Neural cell (in vitro differentiated cells): Measurements from ENCODE around the gene HOOK1. TPM values are rescaled to one million over a fixed set of nuclear protein-coding genes. Genes with fewer than 3 reads are reported as not detected.

ENCODE experiments used
- H2AFZ ChIP-seq: fragments of 200-600, 300-800 bp; sonication (generic), shearing (Covaris generic); 2 replicates; pipeline ENCODE4 v1.6.0; 2014; ENCODE audit warnings: low read depth, mild to moderate bottlenecking, antibody characterized with exemption, low read length, moderate library complexity
- H3F3A ChIP-seq: fragments of 200-600 bp; shearing (Covaris generic); 2 replicates; pipeline ENCODE4 v1.6.1; 2016; ENCODE audit warnings: mild to moderate bottlenecking, moderate library complexity, mixed read lengths, antibody characterized with exemption, low read length; ENCODE audit not compliant: insufficient read depth, poor library complexity, severe bottlenecking
- H3K27ac ChIP-seq: fragments of 200-600, 300-800 bp; sonication (generic), shearing (Covaris generic); 2 replicates; pipeline ENCODE4 v1.5.1; 2014; ENCODE audit warnings: mild to moderate bottlenecking, low read length, moderate library complexity
- H3K27me3 ChIP-seq: fragments of 300-800, 200-600 bp; sonication (generic), shearing (Covaris generic); 2 replicates; pipeline ENCODE4 v1.6.0; 2014; ENCODE audit warnings: mild to moderate bottlenecking, low read depth, low read length, moderate library complexity; ENCODE audit not compliant: insufficient read depth
- H3K36me3 ChIP-seq: fragments of 300-800, 200-600 bp; sonication (generic), shearing (Covaris generic); 2 replicates; pipeline ENCODE4 v1.5.1; 2014; ENCODE audit warnings: mild to moderate bottlenecking, antibody characterized with exemption, low read length, moderate library complexity; ENCODE audit not compliant: insufficient read depth
- H3K4me2 ChIP-seq: fragments of 300-800, 200-600 bp; sonication (generic), shearing (Covaris generic); 2 replicates; pipeline ENCODE4 v1.6.0; 2014; ENCODE audit warnings: mild to moderate bottlenecking, low read length
- H3K4me3 ChIP-seq: fragments of 300-800, 200-600 bp; sonication (generic), shearing (Covaris generic); 2 replicates; pipeline ENCODE4 v1.5.1; 2014; ENCODE audit warnings: mild to moderate bottlenecking, low read length, moderate library complexity
- H3K79me2 ChIP-seq: fragments of 200-600 bp; shearing (Covaris generic); replicated peaks from 2 replicates; pipeline ENCODE4 v1.6.0; 2014; ENCODE audit warnings: mild to moderate bottlenecking, low read length, moderate library complexity; ENCODE audit not compliant: insufficient read depth
- H3K9ac ChIP-seq: fragments of 300-800, 200-600 bp; sonication (generic), shearing (Covaris generic); 2 replicates; pipeline ENCODE4 v1.6.1; 2016; ENCODE audit warnings: mild to moderate bottlenecking, low read length, mixed read lengths
- H3K9me2 ChIP-seq: fragments of 200-600 bp; shearing (Covaris generic); 2 replicates; pipeline ENCODE4 v1.6.1; 2016; ENCODE audit warnings: mild to moderate bottlenecking, low read length, mixed read lengths; ENCODE audit not compliant: insufficient read depth
- H3K9me3 ChIP-seq: fragments of 200-600, 300-800 bp; sonication (generic), shearing (Covaris generic); 2 replicates; pipeline ENCODE4 v1.6.1; 2016; ENCODE audit warnings: mild to moderate bottlenecking, mixed run types, low read length, moderate library complexity, mixed read lengths
- H4K20me1 ChIP-seq: fragments of 200-600 bp; shearing (Covaris generic); 2 replicates; pipeline ENCODE4 v1.6.1; 2016; ENCODE audit warnings: mild to moderate bottlenecking, mixed run types; ENCODE audit not compliant: insufficient read depth
- CTCF ChIP-seq: fragments of 450-650 bp; IDR thresholded peaks from 2 replicates; pipeline ENCODE4 v1.5.1; 2014; ENCODE audit warnings: antibody characterized with exemption, mild to moderate bottlenecking, moderate library complexity; ENCODE audit not compliant: poor library complexity, severe bottlenecking
- EP300 ChIP-seq: fragments of 450-650 bp; conservative IDR thresholded peaks from 2 replicates; pipeline ENCODE4 v1.6.1; 2014; ENCODE audit warnings: antibody characterized with exemption, mild to moderate bottlenecking, moderate library complexity; ENCODE audit not compliant: poor library complexity, severe bottlenecking
- EZH2 ChIP-seq: fragments of 200-600, 300-800 bp; shearing (Covaris generic), sonication (generic); IDR thresholded peaks from 2 replicates; pipeline ENCODE4 v1.6.1; 2014; ENCODE audit warnings: antibody characterized with exemption, low read length, borderline replicate concordance, mild to moderate bottlenecking; ENCODE audit not compliant: insufficient read depth, poor library complexity, severe bottlenecking
- MXI1 ChIP-seq: fragments of 450-650 bp; conservative IDR thresholded peaks from 2 replicates; pipeline ENCODE4 v1.6.1; 2014; ENCODE audit warnings: antibody characterized with exemption, mild to moderate bottlenecking; ENCODE audit not compliant: poor library complexity, severe bottlenecking
- POLR2AphosphoS5 ChIP-seq: IDR thresholded peaks from 2 replicates; pipeline ENCODE4 v1.6.1; 2012
- RAD21 ChIP-seq: fragments of 450-650 bp; conservative IDR thresholded peaks from 2 replicates; pipeline ENCODE4 v1.6.1; 2014; ENCODE audit warnings: antibody characterized with exemption, mild to moderate bottlenecking, moderate library complexity
- SMC3 ChIP-seq: fragments of 450-650 bp; conservative IDR thresholded peaks from 2 replicates; pipeline ENCODE4 v1.6.1; 2014; ENCODE audit warnings: antibody characterized with exemption, mild to moderate bottlenecking, moderate library complexity; ENCODE audit not compliant: poor library complexity
- TAF1 ChIP-seq: IDR thresholded peaks from 2 replicates; pipeline ENCODE4 v1.6.1; 2012; ENCODE audit warnings: low read depth
- polyA plus RNA-seq: library from polyadenylated mRNA; depleted of rRNA; stranded (reverse); fragments of >200 nt; gene quantifications from 2 replicates; pipeline ENCODE4 v1.2.3, GENCODE V29; 2014
- TF ChIP-seq, protein P1 (sequence below): IDR thresholded peaks from 2 replicates; pipeline ENCODE4 v1.6.1; 2012; ENCODE audit warnings: borderline replicate concordance

Gene HOOK1
- polyA plus RNA-seq, 1 donor from 2014 or later: 27.5 TPM

- Histone ChIP-seq H3F3A (no peaks in the 10 kb centered on the region), H4K20me1 (no peaks in the 10 kb centered on the region), H3K36me3 (no peaks in the 10 kb centered on the region), H3K9me3 (no peaks in the 10 kb centered on the region), H3K4me2 (no peak overlapping the region), H3K27ac (no peak overlapping the region), H3K27me3 (no peaks in the 10 kb centered on the region), H2AFZ (no peak overlapping the region), H3K9me2 (no peaks in the 10 kb centered on the region), H3K79me2 (no peaks in the 10 kb centered on the region), H3K9ac (no peak overlapping the region), H3K4me3 (no peak overlapping the region)
- TF ChIP-seq EZH2 (no peak), POLR2AphosphoS5 (no peak), MXI1 (no peak), SMC3 (no peak), CTCF (no peak), RAD21 (no peak), EP300 (no peak), TAF1 (no peak)
- TF ChIP-seq, protein P1, sequence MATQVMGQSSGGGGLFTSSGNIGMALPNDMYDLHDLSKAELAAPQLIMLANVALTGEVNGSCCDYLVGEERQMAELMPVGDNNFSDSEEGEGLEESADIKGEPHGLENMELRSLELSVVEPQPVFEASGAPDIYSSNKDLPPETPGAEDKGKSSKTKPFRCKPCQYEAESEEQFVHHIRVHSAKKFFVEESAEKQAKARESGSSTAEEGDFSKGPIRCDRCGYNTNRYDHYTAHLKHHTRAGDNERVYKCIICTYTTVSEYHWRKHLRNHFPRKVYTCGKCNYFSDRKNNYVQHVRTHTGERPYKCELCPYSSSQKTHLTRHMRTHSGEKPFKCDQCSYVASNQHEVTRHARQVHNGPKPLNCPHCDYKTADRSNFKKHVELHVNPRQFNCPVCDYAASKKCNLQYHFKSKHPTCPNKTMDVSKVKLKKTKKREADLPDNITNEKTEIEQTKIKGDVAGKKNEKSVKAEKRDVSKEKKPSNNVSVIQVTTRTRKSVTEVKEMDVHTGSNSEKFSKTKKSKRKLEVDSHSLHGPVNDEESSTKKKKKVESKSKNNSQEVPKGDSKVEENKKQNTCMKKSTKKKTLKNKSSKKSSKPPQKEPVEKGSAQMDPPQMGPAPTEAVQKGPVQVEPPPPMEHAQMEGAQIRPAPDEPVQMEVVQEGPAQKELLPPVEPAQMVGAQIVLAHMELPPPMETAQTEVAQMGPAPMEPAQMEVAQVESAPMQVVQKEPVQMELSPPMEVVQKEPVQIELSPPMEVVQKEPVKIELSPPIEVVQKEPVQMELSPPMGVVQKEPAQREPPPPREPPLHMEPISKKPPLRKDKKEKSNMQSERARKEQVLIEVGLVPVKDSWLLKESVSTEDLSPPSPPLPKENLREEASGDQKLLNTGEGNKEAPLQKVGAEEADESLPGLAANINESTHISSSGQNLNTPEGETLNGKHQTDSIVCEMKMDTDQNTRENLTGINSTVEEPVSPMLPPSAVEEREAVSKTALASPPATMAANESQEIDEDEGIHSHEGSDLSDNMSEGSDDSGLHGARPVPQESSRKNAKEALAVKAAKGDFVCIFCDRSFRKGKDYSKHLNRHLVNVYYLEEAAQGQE: no peak
Measured at GRCh38 chr1:59828160-59828559, 13.4 kb downstream of the HOOK1 start.

DNA sequence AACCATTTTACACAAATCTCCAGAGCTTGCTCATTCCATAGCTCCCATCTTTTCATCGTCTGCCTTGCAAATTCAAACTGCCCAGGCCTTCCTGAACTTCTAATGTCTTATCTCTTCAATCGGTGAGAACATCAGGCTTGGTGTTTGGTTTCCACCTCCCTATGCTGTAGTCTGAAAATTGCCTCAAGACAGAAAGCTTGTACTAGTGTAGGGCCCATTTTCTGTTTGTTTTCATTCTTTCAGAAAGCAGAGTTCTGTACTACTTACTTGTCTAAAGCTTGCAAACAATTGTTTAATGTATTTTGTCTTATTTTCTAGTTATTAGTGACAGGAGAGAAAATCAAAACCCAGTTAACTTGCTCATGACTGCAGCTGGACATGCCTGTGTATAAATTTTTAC, 16.8 kb downstream of the HOOK1 start:
- Histone ChIP-seq H3K4me3 (no peak overlapping the region), H3K9me3 (no peaks in the 10 kb centered on the region), H3K79me2 (no peaks in the 10 kb centered on the region), H3K9me2 (no peaks in the 10 kb centered on the region), H3K36me3 (no peaks in the 10 kb centered on the region), H3F3A (no peaks in the 10 kb centered on the region), H3K27me3 (no peaks in the 10 kb centered on the region), H3K9ac (no peak overlapping the region), H4K20me1 (no peaks in the 10 kb centered on the region), H3K4me2 (no peak overlapping the region), H3K27ac (no peak overlapping the region), H2AFZ (no peak overlapping the region)
- TF ChIP-seq EZH2: no peak
- TF ChIP-seq RAD21: no peak
- no peak for TF ChIP-seq EP300
- TF ChIP-seq CTCF: no peak
- no peak for TF ChIP-seq POLR2AphosphoS5
- no peak for TF ChIP-seq TAF1
- no peak for TF ChIP-seq MXI1
- TF ChIP-seq SMC3: no peak
- TF ChIP-seq, protein P1: no peak
